Cardiac fibroblast (primary cell): ENCODE results near the gene WT1.

Experiments
- DNase-seq, 2 donors: peaks; one replicate each; pipeline versions ENCODE4 v3.0.0 to v3.0.0-alpha.2; 2010; ENCODE audit warnings: low read depth in 2 of 2
- H3K4me3 ChIP-seq, 2 donors: replicated peaks in 1 of 2; 1 replicate in 1 of 2; 2 replicates in 1 of 2; pipeline ENCODE4 v1.5.1; 2011; ENCODE audit warnings: low read depth in 2 of 2, low read length in 2 of 2, mild to moderate bottlenecking in 2 of 2, moderate library complexity in 1 of 2
- CTCF ChIP-seq: IDR thresholded peaks from one replicate; pipeline ENCODE4 v1.5.1; 2011; ENCODE audit warnings: low read depth, mild to moderate bottlenecking, low read length, inconsistent platforms

The WT1 gene

GRCh38 chr11:32391479-32391878 lies 43.9 kb downstream of the WT1 start:
- no peak for DNase-seq
- no peak overlapping the region for H3K4me3 ChIP-seq
- no peak for TF ChIP-seq CTCF

GRCh38 chr11:32390712-32391111 lies 44.6 kb downstream of the WT1 start:
- TF ChIP-seq CTCF: no peak
- no peak for DNase-seq
- H3K4me3 ChIP-seq: no peak overlapping the region

- peak; percentile 40 to 44 for DNase-seq
- no peak overlapping the region for H3K4me3 ChIP-seq
- TF ChIP-seq CTCF: no peak
These were observed 46.2 kb downstream of the WT1 start for GRCh38 chr11:32388871-32389770.

GRCh38 chr11:32388365-32388764 lies 47.0 kb downstream of the WT1 start:
- H3K4me3 ChIP-seq: no peak overlapping the region
- no peak for DNase-seq
- no peak for TF ChIP-seq CTCF

- no peak overlapping the region for H3K4me3 ChIP-seq
- TF ChIP-seq CTCF: no peak
- DNase-seq: no peak
These were observed 47.9 kb downstream of the WT1 start for GRCh38 chr11:32387411-32387810.

GRCh38 chr11:32386770-32387377 lies 48.5 kb downstream of the WT1 start:
- peak; percentile 65 to 87 for DNase-seq
- no peak overlapping the region for H3K4me3 ChIP-seq
- TF ChIP-seq CTCF: no peak
